H1 (cell line): ENCODE results near the gene RAD51B.

ENCODE experiments used
- ATF2 ChIP-seq: IDR thresholded peaks from 2 replicates; pipeline ENCODE4 v1.6.1; 2012; ENCODE audit warnings: low read length, inconsistent platforms
- CTCF ChIP-seq, 3 experiments: IDR thresholded peaks; 1 replicate in 2 of 3; 2 replicates in 1 of 3; pipeline versions ENCODE4 v1.5.1 to v1.6.1; 2011; ENCODE audit warnings: low read length in 3 of 3, mild to moderate bottlenecking in 3 of 3, inconsistent platforms in 2 of 3, low read depth in 1 of 3, moderate library complexity in 1 of 3; ENCODE audit not compliant: insufficient read depth in 1 of 3; ENCODE audit errors: control extremely low read depth in 1 of 3
- POLR2A ChIP-seq, 2 experiments: IDR thresholded peaks; 1 replicate in 1 of 2; 2 replicates in 1 of 2; pipeline ENCODE4 v1.6.1; 2011; ENCODE audit warnings: low read depth in 2 of 2, low read length in 2 of 2, mild to moderate bottlenecking in 2 of 2; ENCODE audit errors: control extremely low read depth in 1 of 2

GRCh38 chr14:68512088-68512487 is 692.5 kb downstream of the RAD51B start:
- TF ChIP-seq POLR2A (IDR thresholded peaks at IDR 0.05; ENCODE audit: control extremely low read depth in 1 of 2, low read depth in 2 of 2, low read length in 2 of 2), result no peak
- TF ChIP-seq ATF2, result no peak
- no peak for TF ChIP-seq CTCF (IDR thresholded peaks at IDR 0.05; ENCODE audit: control extremely low read depth in 1 of 3, insufficient read depth in 1 of 3, low read depth in 1 of 3, low read length in 3 of 3)
